Endothelial cell (in vitro differentiated cells): Measurements from ENCODE around the gene KIAA1217. TPM values are rescaled to one million over a fixed set of nuclear protein-coding genes. Genes with fewer than 3 reads are reported as not detected.

Experiments
- DNase-seq: peaks from one replicate; pipeline ENCODE4 v3.0.0; 2021; ENCODE audit warnings: low spot score
- H3K27ac Mint-ChIP-seq: one replicate; pipeline ENCODE4 v1.8.0; 2021; ENCODE audit warnings: mixed read lengths, inconsistent platforms; ENCODE audit not compliant: unreplicated experiment
- H3K27me3 Mint-ChIP-seq: one replicate; pipeline ENCODE4 v1.8.0; 2021; ENCODE audit warnings: mild to moderate bottlenecking, moderate library complexity, mixed read lengths, inconsistent platforms; ENCODE audit not compliant: unreplicated experiment
- H3K36me3 Mint-ChIP-seq: one replicate; pipeline ENCODE4 v1.8.0; 2021; ENCODE audit warnings: mild to moderate bottlenecking, low read depth, mixed read lengths, inconsistent platforms; ENCODE audit not compliant: unreplicated experiment
- H3K4me1 Mint-ChIP-seq: one replicate; pipeline ENCODE4 v1.8.0; 2021; ENCODE audit warnings: mild to moderate bottlenecking, mixed read lengths, inconsistent platforms; ENCODE audit not compliant: unreplicated experiment
- H3K4me3 Mint-ChIP-seq: one replicate; pipeline ENCODE4 v1.8.0; 2021; ENCODE audit warnings: mild to moderate bottlenecking, mixed read lengths, inconsistent platforms; ENCODE audit not compliant: unreplicated experiment
- H3K9me3 Mint-ChIP-seq: one replicate; pipeline ENCODE4 v1.8.0; 2021; ENCODE audit warnings: mixed read lengths, inconsistent platforms; ENCODE audit not compliant: unreplicated experiment
- CTCF ChIP-seq: fragments of 200-600 bp; sonication (generic); IDR thresholded peaks from one replicate; pipeline ENCODE4 v1.5.0; 2021; ENCODE audit warnings: antibody characterized with exemption; ENCODE audit not compliant: unreplicated experiment
- total RNA-seq: library from RNA; stranded (reverse); fragmentation: NEBNext Ultra II Directional; extraction: Animal tissue kit (Norgen Biotek cat#: 25700); gene quantifications from one replicate; pipeline ENCODE4 v1.2.1, GENCODE V29; 2021; ENCODE audit not compliant: unreplicated experiment

Gene KIAA1217
- total RNA-seq, 1 donor from 2014 or later: 70.8 TPM

GRCh38 chr10:24278176-24278889 is 69.4 kb downstream of the KIAA1217 start:
- peaks cover 3% of the 10 kb centered on the region for H3K27me3 Mint-ChIP-seq
- H3K4me1 Mint-ChIP-seq: peaks cover 4% of the 10 kb centered on the region
- no peak overlapping the region for H3K27ac Mint-ChIP-seq
- H3K36me3 Mint-ChIP-seq: peaks cover 18% of the 10 kb centered on the region
- TF ChIP-seq CTCF: no peak
- no peaks in the 10 kb centered on the region for H3K9me3 Mint-ChIP-seq
- H3K4me3 Mint-ChIP-seq: peak overlapping the region; percentile 1
- no peak for DNase-seq

- peaks cover 3% of the 10 kb centered on the region for H3K27me3 Mint-ChIP-seq
- no peak overlapping the region for H3K4me3 Mint-ChIP-seq
- peaks cover 18% of the 10 kb centered on the region for H3K36me3 Mint-ChIP-seq
- peaks cover 4% of the 10 kb centered on the region for H3K4me1 Mint-ChIP-seq
- H3K27ac Mint-ChIP-seq: no peak overlapping the region
- H3K9me3 Mint-ChIP-seq: no peaks in the 10 kb centered on the region
- TF ChIP-seq CTCF: no peak
- DNase-seq: no peak
These were observed 70.2 kb downstream of the KIAA1217 start for GRCh38 chr10:24279166-24279565.

- peaks cover 15% of the 10 kb centered on the region for H3K4me1 Mint-ChIP-seq
- H3K36me3 Mint-ChIP-seq: peaks cover 19% of the 10 kb centered on the region
- DNase-seq: no peak
- H3K9me3 Mint-ChIP-seq: no peaks in the 10 kb centered on the region
- no peak for TF ChIP-seq CTCF
- H3K4me3 Mint-ChIP-seq: no peak overlapping the region
- H3K27me3 Mint-ChIP-seq: peaks cover 3% of the 10 kb centered on the region
- H3K27ac Mint-ChIP-seq: no peak overlapping the region
These were observed 78.7 kb downstream of the KIAA1217 start for GRCh38 chr10:24287559-24288195.

DNA sequence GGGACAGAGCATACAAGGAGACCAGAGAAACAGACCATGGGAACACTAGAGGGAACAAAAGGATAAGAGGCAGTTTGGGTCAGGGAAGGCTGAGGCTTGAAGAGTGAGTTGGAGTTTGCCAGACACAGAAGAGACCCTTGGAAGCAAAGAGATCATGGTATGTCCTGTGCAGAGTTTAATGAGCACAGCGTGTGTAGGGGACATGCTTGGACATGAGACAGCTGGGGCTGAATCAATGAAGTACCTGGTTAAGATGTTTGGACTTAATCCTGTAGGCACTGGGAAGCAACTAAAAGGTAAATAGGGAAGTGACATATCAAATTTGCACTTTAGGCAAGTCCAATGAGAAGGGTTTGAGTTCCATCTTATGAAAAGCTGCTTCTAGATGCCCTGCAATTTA is 79.6 kb downstream of the KIAA1217 start:
- Mint-ChIP-seq H3K36me3 (peaks cover 19% of the 10 kb centered on the region), H3K27ac (no peak overlapping the region), H3K9me3 (no peaks in the 10 kb centered on the region), H3K4me3 (peak overlapping the region; percentile 24), H3K4me1 (peaks cover 15% of the 10 kb centered on the region), H3K27me3 (peaks cover 1% of the 10 kb centered on the region)
- no peak for TF ChIP-seq CTCF
- DNase-seq: no peak

DNA sequence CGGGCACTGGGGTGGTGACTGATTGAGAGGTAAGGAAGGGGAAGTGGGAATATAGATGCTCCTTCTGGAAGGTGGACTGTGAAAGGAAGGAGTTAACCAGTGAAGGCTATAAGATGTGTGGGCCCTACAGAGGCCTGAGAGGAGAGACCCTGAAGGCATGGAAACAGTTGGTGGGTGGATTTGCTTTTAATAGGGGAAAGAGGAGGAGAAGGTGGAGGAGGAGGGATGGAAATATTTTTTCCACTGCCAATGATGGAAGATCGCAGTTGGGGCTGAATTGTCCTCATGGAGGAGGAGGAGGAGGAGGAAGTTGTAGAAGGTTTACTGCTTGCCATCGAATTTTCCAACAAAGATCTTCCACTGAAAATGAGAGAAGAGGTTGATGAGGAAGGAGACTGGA is 80.3 kb downstream of the KIAA1217 start:
- Mint-ChIP-seq H3K4me1 (peaks cover 15% of the 10 kb centered on the region), H3K9me3 (no peaks in the 10 kb centered on the region), H3K36me3 (peaks cover 19% of the 10 kb centered on the region), H3K27ac (no peak overlapping the region), H3K4me3 (peak overlapping the region; percentile 33), H3K27me3 (peaks cover 3% of the 10 kb centered on the region)
- no peak for TF ChIP-seq CTCF
- DNase-seq: no peak
